Peyer's patch (tissue), 4 donors: ENCODE measurements around the gene SLC4A3. TPM values are rescaled to one million over a fixed set of nuclear protein-coding genes. Genes with fewer than 3 reads are reported as not detected.

Experiments used
- DNase-seq, 3 donors: peaks; one replicate each; pipeline ENCODE4 v3.0.0-alpha.2; 2017 to 2019
- H3K27ac ChIP-seq, 4 donors: fragments of 200-600 bp; sonication (generic); one replicate each; pipeline ENCODE4 v1.5.1; 2016 to 2019
- H3K27me3 ChIP-seq, 2 donors: fragments of 200-600 bp; sonication (generic); one replicate each; pipeline ENCODE4 v1.5.1; 2019
- H3K36me3 ChIP-seq, 3 donors: fragments of 200-600 bp; sonication (generic); one replicate each; pipeline ENCODE4 v1.5.1; 2016 to 2019
- H3K4me1 ChIP-seq, 4 donors: fragments of 200-600 bp; sonication (generic); one replicate each; pipeline ENCODE4 v1.5.1; 2016 to 2019
- H3K4me3 ChIP-seq, 4 donors: fragments of 200-600 bp; sonication (generic); 1 replicate in 3 of 4; 2 replicates in 1 of 4; pipeline ENCODE4 v1.5.1; 2016 to 2019; ENCODE audit warnings: mild to moderate bottlenecking in 1 of 4
- H3K9me3 ChIP-seq, 4 donors: fragments of 200-600 bp; sonication (generic); one replicate each; pipeline ENCODE4 v1.5.1; 2016 to 2019; ENCODE audit warnings: mild to moderate bottlenecking in 1 of 4
- CTCF ChIP-seq, 6 experiments: fragments of 450-650 bp in 4 of 6; fragments of 200-600 bp in 2 of 6; sonication (generic) in 1 of 6; IDR thresholded peaks; one replicate each; pipeline ENCODE4 v1.5.1; 2017 to 2019; ENCODE audit warnings: antibody characterized with exemption in 6 of 6, mild to moderate bottlenecking in 3 of 6, moderate library complexity in 1 of 6
- POLR2A ChIP-seq, 2 donors: fragments of 450-650 bp; IDR thresholded peaks; one replicate each; pipeline ENCODE4 v1.5.1; 2017; ENCODE audit warnings: antibody characterized with exemption in 2 of 2, mild to moderate bottlenecking in 2 of 2, moderate library complexity in 2 of 2
- total RNA-seq, 4 donors: library from RNA; depleted of rRNA; stranded (reverse); fragments of >200 nt; gene quantifications; one replicate each; pipeline ENCODE4 v1.1.0, GENCODE V29; 2016

The SLC4A3 gene
- total RNA-seq, 4 donors from 2014 or later, result 0.57 to 8.1 TPM; not detected in 2

DNA sequence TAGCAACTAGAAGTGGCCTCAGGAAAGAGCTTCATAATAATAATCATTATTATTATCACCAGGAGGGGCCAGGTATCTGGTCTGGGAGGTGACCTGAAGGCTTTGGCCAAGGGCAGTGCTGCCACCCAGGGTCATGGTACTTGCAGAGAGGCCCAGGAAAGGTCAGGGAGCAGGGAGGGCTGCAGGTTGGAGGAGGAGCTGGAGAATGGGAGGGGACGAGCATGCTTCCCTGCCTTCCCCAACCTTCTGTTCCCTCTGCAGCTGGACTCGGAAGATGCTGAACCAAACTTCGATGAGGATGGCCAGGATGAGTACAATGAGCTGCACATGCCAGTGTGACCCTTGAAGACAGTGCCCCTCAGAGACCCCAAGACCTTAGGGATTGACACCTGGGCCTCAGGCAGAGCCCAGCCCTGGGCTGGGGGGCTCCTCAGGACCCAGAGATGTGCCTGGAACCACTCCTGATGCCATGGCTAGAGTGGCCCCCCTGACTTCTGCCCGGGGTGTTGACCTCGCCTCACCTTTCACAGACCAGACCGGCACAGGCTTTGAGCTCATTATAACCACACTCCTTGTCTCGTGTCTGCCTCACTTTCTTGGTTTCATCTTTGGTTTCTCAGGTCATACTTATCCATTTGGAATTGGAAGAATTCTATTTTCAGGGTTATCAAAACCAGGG lies 14.1 kb downstream of the SLC4A3 start:
- Histone ChIP-seq H3K27me3 (no peaks in the 10 kb centered on the region), H3K4me1 (peaks cover 0 to 4% (median 0%) of the 10 kb centered on the region in 4 donors), H3K27ac (no peak overlapping the region), H3K9me3 (no peaks in the 10 kb centered on the region), H3K36me3 (no peaks in the 10 kb centered on the region), H3K4me3 (no peak overlapping the region)
- peak in 1 of 3 donors; percentile 19 for DNase-seq
- TF ChIP-seq CTCF (IDR thresholded peaks at IDR 0.05) (no peak), POLR2A (IDR thresholded peaks at IDR 0.05) (no peak)

DNA sequence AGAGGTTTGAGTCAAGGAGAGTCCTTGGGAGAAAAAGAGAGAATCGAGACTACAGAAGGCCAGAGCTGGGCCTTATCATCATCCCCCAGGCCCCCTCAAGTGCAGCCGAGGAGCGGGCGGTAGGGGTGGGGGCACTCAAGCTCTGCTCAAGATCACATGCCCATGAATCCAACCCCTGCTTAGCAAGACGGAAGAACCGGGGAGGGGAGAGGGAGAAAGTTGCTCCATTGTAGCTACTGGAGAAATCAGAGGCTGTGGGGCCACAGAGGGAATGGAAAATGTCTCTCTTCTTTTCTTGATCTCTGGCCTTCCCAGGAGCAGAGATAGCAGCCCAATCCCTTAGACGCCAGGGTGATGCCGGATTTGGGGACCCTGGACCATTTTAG lies 14.6 kb downstream of the SLC4A3 start:
- Histone ChIP-seq H3K27ac (no peak overlapping the region), H3K27me3 (no peaks in the 10 kb centered on the region), H3K4me3 (no peak overlapping the region), H3K36me3 (no peaks in the 10 kb centered on the region), H3K9me3 (no peaks in the 10 kb centered on the region), H3K4me1 (peaks cover 0 to 4% (median 0%) of the 10 kb centered on the region in 4 donors)
- no peak for DNase-seq
- TF ChIP-seq CTCF (IDR thresholded peaks at IDR 0.05), result no peak
- TF ChIP-seq POLR2A (IDR thresholded peaks at IDR 0.05), result no peak

GRCh38 chr2:219642465-219643083 lies 15.1 kb downstream of the SLC4A3 start:
- H3K27ac ChIP-seq, result no peak overlapping the region
- TF ChIP-seq POLR2A (IDR thresholded peaks at IDR 0.05) (no peak), CTCF (IDR thresholded peaks at IDR 0.05) (peak; percentile 96 to 100 (median 98))

DNA sequence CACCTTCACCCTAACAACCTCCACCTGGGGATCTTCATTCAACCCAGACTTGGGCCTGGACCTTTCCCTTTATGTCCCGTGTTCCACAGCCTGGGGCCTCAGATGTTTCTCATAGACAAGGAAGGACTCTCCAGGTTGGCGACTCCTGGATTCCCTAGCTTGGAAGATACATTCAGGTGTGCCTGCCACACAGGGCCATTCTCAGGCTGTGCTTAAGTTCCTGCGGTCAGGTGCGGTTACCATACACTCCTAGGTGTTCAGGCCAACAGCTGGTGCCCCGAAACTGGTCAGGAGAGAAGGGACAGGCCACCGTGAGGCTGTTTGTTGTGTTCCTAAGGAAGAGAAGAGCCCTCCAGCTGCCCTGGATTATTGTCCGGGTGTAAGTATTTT lies 15.6 kb downstream of the SLC4A3 start:
- no peak overlapping the region for H3K27ac ChIP-seq
- DNase-seq, result peak in 1 of 3 donors; percentile 41

More at GRCh38 chr2:219642465-219643083, 15.1 kb downstream of the SLC4A3 start:
- DNase-seq, result peak; percentile 90 to 98 (median 94)
- Histone ChIP-seq H3K4me1 (peaks cover 0 to 4% (median 0%) of the 10 kb centered on the region in 4 donors), H3K4me3 (no peak overlapping the region), H3K9me3 (no peaks in the 10 kb centered on the region), H3K27me3 (no peaks in the 10 kb centered on the region), H3K36me3 (no peaks in the 10 kb centered on the region)

DNA sequence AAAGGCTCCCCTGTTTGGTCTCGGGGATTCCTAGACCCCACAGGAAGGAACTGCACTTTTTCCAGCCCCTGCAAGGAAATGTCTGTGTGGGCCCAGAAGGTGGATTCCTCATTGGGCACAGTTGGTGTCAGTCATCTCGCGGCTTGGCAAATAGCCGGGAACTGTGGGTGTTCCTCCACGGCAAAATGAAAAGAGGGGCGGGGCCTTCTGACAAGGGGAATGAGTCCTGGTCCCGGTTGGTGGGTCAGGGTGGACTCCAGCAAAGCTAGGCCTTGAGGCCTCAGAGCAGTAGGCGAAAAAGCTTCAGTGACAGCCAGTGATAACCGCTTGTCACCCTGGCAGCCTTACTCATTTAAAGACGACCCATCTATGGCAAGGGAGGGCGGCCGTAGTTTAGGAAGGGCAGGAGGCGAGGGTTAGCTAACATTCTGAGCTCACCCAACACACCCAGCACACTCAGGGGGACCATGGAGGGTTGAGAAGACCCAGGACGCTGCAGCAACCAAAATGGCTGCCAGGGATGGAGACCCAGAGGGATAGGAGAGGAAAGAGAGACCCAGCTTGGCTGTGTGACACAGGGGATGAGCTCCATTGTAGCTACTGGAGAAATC lies 16.5 kb downstream of the SLC4A3 start:
- Histone ChIP-seq H3K27ac (no peak overlapping the region), H3K4me1 (peaks cover 0 to 4% (median 0%) of the 10 kb centered on the region in 4 donors), H3K4me3 (no peak overlapping the region), H3K9me3 (no peaks in the 10 kb centered on the region), H3K27me3 (no peaks in the 10 kb centered on the region), H3K36me3 (no peaks in the 10 kb centered on the region)
- TF ChIP-seq POLR2A (IDR thresholded peaks at IDR 0.05), result no peak
- no peak for TF ChIP-seq CTCF (IDR thresholded peaks at IDR 0.05)
- DNase-seq, result peak in 1 of 3 donors; percentile 29

More for the DNA sequence above, 15.6 kb downstream of the SLC4A3 start:
- H3K4me1 ChIP-seq, result peaks cover 0 to 4% (median 0%) of the 10 kb centered on the region in 4 donors
- H3K4me3 ChIP-seq, result no peak overlapping the region
- no peaks in the 10 kb centered on the region for H3K27me3 ChIP-seq
- no peaks in the 10 kb centered on the region for H3K9me3 ChIP-seq
- TF ChIP-seq POLR2A (IDR thresholded peaks at IDR 0.05) (no peak), CTCF (IDR thresholded peaks at IDR 0.05) (no peak)
- H3K36me3 ChIP-seq, result no peaks in the 10 kb centered on the region
